Measurements from ENCODE around the gene SPECC1L. TPM values are rescaled to one million over a fixed set of nuclear protein-coding genes. Genes with fewer than 3 reads are reported as not detected.

SPECC1L gene
- total RNA-seq, 2 donors from 2014 or later = 61.9 to 69.1 TPM

DNA sequence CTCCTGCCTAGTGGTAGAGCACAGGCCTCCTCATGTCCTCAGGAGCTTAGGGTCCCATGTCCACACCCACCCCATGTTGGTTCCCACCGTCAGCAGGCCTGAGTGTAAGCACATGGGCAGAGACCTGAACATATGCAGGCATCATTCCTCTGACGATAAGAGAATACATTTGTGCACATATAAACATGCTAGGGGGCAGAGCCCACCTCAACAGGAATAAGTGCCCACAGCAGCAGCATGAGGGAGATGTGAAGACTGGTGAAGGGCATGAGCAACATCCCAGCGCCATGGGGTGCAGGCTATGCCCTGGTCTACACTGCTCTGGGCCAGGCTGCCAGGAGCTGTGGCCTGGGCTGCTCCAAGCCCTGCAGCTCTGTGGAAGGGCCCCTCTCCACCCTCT, 173.6 kb downstream of the SPECC1L start:
- Histone ChIP-seq H3K27ac (ENCODE audit: low read depth, low read length) (no peak overlapping the region), H3K27me3 (ENCODE audit: control insufficient read depth, insufficient read depth, low read length, poor library complexity, severe bottlenecking) (no peaks in the 10 kb centered on the region), H3K9ac (ENCODE audit: extremely low read depth, low read length, poor library complexity, severe bottlenecking) (no peak overlapping the region), H3K36me3 (ENCODE audit: control insufficient read depth, insufficient read depth, low read length) (no peaks in the 10 kb centered on the region), H3K4me1 (ENCODE audit: control insufficient read depth, insufficient read depth, low read length) (peaks cover 15% of the 10 kb centered on the region), H3K4me3 (ENCODE audit: low read length) (no peak overlapping the region), H3K9me3 (ENCODE audit: control insufficient read depth, low read length) (no peaks in the 10 kb centered on the region)
- Mint-ChIP-seq H3K27ac (no peak overlapping the region), H3K9me3 (no peaks in the 10 kb centered on the region), H3K4me3 (no peak overlapping the region), H3K27me3 (ENCODE audit: insufficient read depth) (no peaks in the 10 kb centered on the region), H3K4me1 (peaks cover 17% of the 10 kb centered on the region), H3K36me3 (ENCODE audit: low read depth) (no peaks in the 10 kb centered on the region)
- WGBS, 2 experiments (ENCODE audit: insufficient coverage in 1 of 2, insufficient read length in 1 of 2) = 91 to 92% methylated on average over 3 of the region's 3 CpGs
- no peak for DNase-seq
- TF ChIP-seq, protein P1, sequence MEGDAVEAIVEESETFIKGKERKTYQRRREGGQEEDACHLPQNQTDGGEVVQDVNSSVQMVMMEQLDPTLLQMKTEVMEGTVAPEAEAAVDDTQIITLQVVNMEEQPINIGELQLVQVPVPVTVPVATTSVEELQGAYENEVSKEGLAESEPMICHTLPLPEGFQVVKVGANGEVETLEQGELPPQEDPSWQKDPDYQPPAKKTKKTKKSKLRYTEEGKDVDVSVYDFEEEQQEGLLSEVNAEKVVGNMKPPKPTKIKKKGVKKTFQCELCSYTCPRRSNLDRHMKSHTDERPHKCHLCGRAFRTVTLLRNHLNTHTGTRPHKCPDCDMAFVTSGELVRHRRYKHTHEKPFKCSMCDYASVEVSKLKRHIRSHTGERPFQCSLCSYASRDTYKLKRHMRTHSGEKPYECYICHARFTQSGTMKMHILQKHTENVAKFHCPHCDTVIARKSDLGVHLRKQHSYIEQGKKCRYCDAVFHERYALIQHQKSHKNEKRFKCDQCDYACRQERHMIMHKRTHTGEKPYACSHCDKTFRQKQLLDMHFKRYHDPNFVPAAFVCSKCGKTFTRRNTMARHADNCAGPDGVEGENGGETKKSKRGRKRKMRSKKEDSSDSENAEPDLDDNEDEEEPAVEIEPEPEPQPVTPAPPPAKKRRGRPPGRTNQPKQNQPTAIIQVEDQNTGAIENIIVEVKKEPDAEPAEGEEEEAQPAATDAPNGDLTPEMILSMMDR (conservative IDR thresholded peaks at IDR 0.05) = no peak

DNA sequence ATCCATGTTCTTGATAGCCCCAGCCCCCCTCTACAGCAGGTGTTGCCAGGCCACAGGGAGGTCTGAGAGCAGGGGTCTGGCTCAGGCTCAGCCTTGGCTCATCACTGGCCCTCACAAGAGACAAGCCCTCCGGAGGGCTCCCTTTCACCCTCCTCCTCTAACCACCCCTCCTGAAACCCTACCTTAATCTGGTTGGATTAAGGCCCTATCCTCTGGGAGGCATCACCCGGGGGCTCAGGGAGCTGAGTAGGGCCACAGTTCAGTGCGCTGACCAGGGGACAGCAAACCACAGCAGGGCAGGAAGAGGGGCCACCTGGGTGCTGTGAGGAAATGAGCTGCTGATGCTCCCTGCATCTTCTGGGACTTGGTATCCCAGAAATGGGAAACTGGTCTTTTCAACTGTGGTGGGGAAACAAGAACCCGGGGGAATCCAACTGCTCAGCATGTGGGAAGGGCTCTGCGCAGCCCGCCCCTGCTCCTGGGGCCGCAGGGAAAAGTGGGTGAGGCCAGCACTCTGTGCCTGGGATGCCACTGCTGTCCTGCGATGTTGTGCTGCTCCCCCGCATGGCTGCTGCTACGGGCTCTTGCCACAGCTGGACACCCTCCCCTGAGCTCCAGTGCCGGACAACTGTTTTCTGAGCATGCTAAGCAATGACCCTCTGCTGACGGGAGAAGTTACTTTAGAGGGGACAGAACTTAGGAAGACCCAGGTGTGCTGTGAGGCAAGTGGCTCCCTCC, 174.3 kb downstream of the SPECC1L start:
- Histone ChIP-seq H3K4me1 (ENCODE audit: control insufficient read depth, insufficient read depth, low read length) (peaks cover 21% of the 10 kb centered on the region), H3K9me3 (ENCODE audit: control insufficient read depth, low read length) (no peaks in the 10 kb centered on the region), H3K36me3 (ENCODE audit: control insufficient read depth, insufficient read depth, low read length) (no peaks in the 10 kb centered on the region), H3K4me3 (ENCODE audit: low read length) (no peak overlapping the region), H3K27me3 (ENCODE audit: control insufficient read depth, insufficient read depth, low read length, poor library complexity, severe bottlenecking) (no peaks in the 10 kb centered on the region), H3K27ac (ENCODE audit: low read depth, low read length) (no peak overlapping the region), H3K9ac (ENCODE audit: extremely low read depth, low read length, poor library complexity, severe bottlenecking) (no peak overlapping the region)
- Mint-ChIP-seq H3K27ac (no peak overlapping the region), H3K4me3 (no peak overlapping the region), H3K27me3 (ENCODE audit: insufficient read depth) (no peaks in the 10 kb centered on the region), H3K4me1 (peaks cover 22% of the 10 kb centered on the region), H3K36me3 (ENCODE audit: low read depth) (no peaks in the 10 kb centered on the region), H3K9me3 (no peaks in the 10 kb centered on the region)
- no peak for DNase-seq
- TF ChIP-seq, protein P1 (conservative IDR thresholded peaks at IDR 0.05) = no peak
- WGBS, 2 experiments (ENCODE audit: insufficient coverage in 1 of 2, insufficient read length in 1 of 2) = 78 to 80% methylated on average over 8 to 12 of the region's 12 CpGs

DNA sequence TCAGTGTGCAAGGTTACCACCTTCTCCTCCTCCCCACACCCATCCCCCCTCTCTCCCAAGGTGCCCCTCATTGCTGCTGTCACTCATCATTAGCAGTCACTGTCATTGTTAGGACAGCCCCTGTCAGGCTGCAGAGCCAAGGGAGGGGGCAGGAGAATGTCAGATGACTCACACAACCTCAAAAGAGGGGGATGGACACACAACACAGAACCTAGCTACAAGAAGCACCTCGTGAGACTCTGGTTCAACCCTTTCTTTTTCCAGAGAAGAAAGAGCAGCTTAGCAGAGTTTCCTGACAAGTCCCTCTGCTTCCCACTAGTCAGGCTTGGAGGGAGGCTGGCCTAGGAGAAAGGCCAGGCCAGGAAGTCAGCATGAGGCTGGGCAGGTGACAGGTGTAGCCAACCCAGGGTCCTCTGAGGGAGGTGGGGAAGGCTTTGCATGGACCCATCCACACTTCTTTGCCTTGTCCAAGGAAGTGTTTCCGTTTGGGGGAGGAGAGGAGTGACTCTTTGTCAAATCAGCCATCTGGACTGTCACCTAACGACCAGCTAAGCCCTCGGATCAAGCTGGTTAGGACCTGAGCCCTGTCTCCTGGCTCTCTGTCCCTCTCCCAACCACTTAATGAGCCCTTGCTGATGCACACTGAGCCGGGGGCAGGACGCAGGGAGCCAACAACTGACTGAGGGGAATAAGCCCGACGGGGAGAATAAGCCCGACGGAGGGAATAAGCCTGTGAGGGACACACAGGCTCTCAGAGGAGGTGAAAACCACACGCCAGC, 175.0 kb downstream of the SPECC1L start:
- peaks cover 29% of the 10 kb centered on the region for H3K4me1 Mint-ChIP-seq
- no peak overlapping the region for H3K27ac ChIP-seq (ENCODE audit: low read depth, low read length)
- no peak overlapping the region for H3K27ac Mint-ChIP-seq
- no peaks in the 10 kb centered on the region for H3K36me3 ChIP-seq (ENCODE audit: control insufficient read depth, insufficient read depth, low read length)
- no peaks in the 10 kb centered on the region for H3K9me3 ChIP-seq (ENCODE audit: control insufficient read depth, low read length)
- no peaks in the 10 kb centered on the region for H3K36me3 Mint-ChIP-seq (ENCODE audit: low read depth)
- no peak overlapping the region for H3K4me3 Mint-ChIP-seq
- no peaks in the 10 kb centered on the region for H3K27me3 Mint-ChIP-seq (ENCODE audit: insufficient read depth)
- no peak overlapping the region for H3K9ac ChIP-seq (ENCODE audit: extremely low read depth, low read length, poor library complexity, severe bottlenecking)
- TF ChIP-seq, protein P1 (conservative IDR thresholded peaks at IDR 0.05) = no peak
- no peaks in the 10 kb centered on the region for H3K27me3 ChIP-seq (ENCODE audit: control insufficient read depth, insufficient read depth, low read length, poor library complexity, severe bottlenecking)
- H3K9me3 Mint-ChIP-seq = peaks cover under 1% of the 10 kb centered on the region
- H3K4me3 ChIP-seq (ENCODE audit: low read length) = no peak overlapping the region
- 68 to 69% methylated on average over 4 to 11 of the region's 11 CpGs for WGBS, 2 experiments (ENCODE audit: insufficient coverage in 1 of 2, insufficient read length in 1 of 2)
- peak; percentile 70 for DNase-seq
- peaks cover 27% of the 10 kb centered on the region for H3K4me1 ChIP-seq (ENCODE audit: control insufficient read depth, insufficient read depth, low read length)
